ENCODE results near the gene HSPA5. TPM values are rescaled to one million over a fixed set of nuclear protein-coding genes. Genes with fewer than 3 reads are reported as not detected.

HSPA5 gene
- total RNA-seq, 4 donors from 2014 or later: 59.0 to 140 (median 84.9) TPM

DNA sequence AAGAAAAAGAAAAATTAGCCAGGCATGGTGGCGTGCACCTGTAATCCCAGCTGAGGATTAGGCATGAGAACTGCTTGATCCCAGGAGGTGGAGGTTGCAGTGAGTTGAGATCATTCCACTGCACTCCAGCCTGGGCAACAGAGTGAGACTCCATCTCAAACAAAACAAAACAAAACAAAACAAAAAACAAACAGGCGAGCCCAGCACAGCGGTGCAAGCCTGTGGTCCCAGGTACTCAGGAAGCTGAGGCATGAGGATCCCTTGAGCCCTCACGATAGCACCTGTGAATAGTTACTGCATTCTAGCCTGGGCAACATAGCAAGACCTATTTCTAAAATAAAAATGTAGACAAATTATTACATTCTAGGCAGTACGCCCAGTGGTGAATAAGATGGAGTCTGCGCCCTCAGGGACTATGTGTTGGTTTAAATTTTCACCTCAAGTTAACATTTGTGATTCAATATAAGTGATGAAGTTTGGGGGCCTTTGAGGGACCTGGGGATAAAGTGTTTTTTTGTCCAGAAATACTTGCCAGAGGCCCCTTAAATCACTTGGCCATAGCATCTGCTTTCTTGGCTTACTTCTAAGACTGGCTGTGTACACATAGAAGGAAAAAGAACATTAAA lies 17.1 kb upstream of the HSPA5 start:
- Histone ChIP-seq H3K27me3 (no peaks in the 10 kb centered on the region), H3K9me3 (no peaks in the 10 kb centered on the region), H3K36me3 (no peaks in the 10 kb centered on the region), H3K4me3 (no peak overlapping the region), H3K4me1 (peaks cover 0 to 10% (median 8%) of the 10 kb centered on the region in 4 donors), H3K27ac (no peak overlapping the region)
- 79 to 80% methylated on average over 6 of the region's 6 CpGs for WGBS, 2 donors
- DNase-seq (ENCODE audit: low spot score in 2 of 2): no peak
- TF ChIP-seq POLR2A (IDR thresholded peaks at IDR 0.05) (no peak), EP300 (IDR thresholded peaks at IDR 0.05) (no peak)
- TF ChIP-seq, protein P1, sequence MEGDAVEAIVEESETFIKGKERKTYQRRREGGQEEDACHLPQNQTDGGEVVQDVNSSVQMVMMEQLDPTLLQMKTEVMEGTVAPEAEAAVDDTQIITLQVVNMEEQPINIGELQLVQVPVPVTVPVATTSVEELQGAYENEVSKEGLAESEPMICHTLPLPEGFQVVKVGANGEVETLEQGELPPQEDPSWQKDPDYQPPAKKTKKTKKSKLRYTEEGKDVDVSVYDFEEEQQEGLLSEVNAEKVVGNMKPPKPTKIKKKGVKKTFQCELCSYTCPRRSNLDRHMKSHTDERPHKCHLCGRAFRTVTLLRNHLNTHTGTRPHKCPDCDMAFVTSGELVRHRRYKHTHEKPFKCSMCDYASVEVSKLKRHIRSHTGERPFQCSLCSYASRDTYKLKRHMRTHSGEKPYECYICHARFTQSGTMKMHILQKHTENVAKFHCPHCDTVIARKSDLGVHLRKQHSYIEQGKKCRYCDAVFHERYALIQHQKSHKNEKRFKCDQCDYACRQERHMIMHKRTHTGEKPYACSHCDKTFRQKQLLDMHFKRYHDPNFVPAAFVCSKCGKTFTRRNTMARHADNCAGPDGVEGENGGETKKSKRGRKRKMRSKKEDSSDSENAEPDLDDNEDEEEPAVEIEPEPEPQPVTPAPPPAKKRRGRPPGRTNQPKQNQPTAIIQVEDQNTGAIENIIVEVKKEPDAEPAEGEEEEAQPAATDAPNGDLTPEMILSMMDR (IDR thresholded peaks at IDR 0.05): no peak

DNA sequence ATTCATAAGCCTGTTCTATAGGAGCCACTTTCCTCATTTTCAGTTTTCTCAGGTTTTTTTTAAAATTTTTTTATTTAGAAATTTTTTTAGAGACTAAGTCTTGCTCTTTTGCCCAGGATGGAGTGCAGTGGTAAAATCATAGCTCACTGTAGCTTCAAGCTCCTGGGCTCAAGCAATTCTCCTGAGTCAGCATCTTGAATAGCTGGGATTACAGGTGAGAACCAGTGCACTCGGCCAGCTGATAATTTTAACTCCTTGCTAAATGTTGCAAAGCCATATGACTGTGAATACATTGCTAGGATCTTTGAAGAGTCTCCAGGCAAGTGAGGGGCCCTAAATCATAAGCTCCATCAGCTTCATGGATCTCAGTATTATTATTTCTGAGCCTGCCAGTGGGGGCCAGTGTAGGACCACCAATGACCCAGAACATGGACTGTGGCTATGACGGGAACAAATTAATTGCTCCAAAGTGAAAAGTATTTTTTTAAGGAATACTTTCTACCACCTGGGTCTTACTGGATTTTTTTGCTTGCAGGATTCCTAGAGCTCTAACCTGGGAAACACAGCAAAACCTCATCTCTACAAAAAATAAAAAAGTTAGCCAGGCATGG lies 14.7 kb upstream of the HSPA5 start:
- WGBS, 2 donors: 28 to 29% methylated on average over 2 of the region's 2 CpGs
- H3K4me1 ChIP-seq: no peaks in the 10 kb centered on the region
- no peak overlapping the region for H3K4me3 ChIP-seq
- no peaks in the 10 kb centered on the region for H3K27me3 ChIP-seq
- no peaks in the 10 kb centered on the region for H3K36me3 ChIP-seq
- TF ChIP-seq, protein P1 (IDR thresholded peaks at IDR 0.05): peak in 1 of 5 experiments; percentile 21
- TF ChIP-seq POLR2A (IDR thresholded peaks at IDR 0.05): no peak
- no peak overlapping the region for H3K27ac ChIP-seq
- DNase-seq (ENCODE audit: low spot score in 2 of 2): no peak
- H3K9me3 ChIP-seq: no peaks in the 10 kb centered on the region

DNA sequence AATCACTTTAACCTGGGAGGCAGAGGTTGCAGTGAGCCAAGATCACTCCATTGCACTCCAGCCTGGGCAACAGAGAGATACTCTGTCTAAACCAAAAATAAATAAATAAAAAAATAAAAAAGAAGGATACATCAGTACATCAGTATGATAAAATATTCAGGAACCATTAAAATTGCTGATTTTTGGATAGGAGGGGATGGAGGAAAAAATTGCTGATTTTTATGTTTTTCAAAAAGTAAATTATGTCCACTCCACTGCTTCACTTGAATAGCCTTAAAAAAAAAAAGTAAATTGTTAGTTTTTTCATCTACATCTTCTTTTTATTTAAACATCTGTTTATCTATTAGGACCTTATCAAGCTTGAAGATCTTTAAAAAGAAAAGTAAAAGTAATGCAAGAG lies 13.1 kb upstream of the HSPA5 start:
- Histone ChIP-seq H3K27ac (no peak overlapping the region), H3K4me3 (no peak overlapping the region), H3K36me3 (no peaks in the 10 kb centered on the region), H3K9me3 (no peaks in the 10 kb centered on the region), H3K4me1 (no peaks in the 10 kb centered on the region), H3K27me3 (no peaks in the 10 kb centered on the region)
- TF ChIP-seq POLR2A (IDR thresholded peaks at IDR 0.05) (no peak), EP300 (IDR thresholded peaks at IDR 0.05) (no peak)
- TF ChIP-seq, protein P1 (IDR thresholded peaks at IDR 0.05): no peak
- no peak for DNase-seq (ENCODE audit: low spot score in 2 of 2)

DNA sequence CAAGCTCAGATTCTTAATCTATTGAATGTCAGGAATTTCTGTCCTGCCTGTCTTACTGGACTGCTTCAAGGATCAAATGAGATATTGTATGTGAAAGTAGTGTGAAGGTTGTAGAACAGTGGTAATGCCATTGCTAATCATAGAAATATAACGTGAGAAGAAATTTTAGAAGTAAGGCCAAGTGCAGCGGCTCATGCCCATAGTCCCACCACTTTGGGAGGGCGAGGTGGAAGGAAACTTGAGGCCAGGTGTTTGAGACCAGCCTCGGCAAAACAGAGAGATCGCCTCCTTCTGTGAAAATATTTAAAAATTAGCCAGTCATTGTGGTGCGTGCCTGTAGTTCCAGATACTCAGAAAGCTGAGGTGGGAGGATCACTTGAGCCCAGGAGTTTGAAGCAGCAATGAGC lies 5.1 kb upstream of the HSPA5 start:
- no peaks in the 10 kb centered on the region for H3K9me3 ChIP-seq
- H3K4me1 ChIP-seq: peaks cover 0 to 6% (median 3%) of the 10 kb centered on the region in 4 donors
- H3K4me3 ChIP-seq: no peak overlapping the region
- H3K27me3 ChIP-seq: no peaks in the 10 kb centered on the region
- no peak for DNase-seq (ENCODE audit: low spot score in 2 of 2)
- no peak overlapping the region for H3K27ac ChIP-seq
- H3K36me3 ChIP-seq: no peaks in the 10 kb centered on the region
- TF ChIP-seq EP300 (IDR thresholded peaks at IDR 0.05): no peak
- no peak for TF ChIP-seq POLR2A (IDR thresholded peaks at IDR 0.05)
- TF ChIP-seq, protein P1 (IDR thresholded peaks at IDR 0.05): no peak
- WGBS, 2 donors: 82 to 83% methylated on average over 6 of the region's 6 CpGs

DNA sequence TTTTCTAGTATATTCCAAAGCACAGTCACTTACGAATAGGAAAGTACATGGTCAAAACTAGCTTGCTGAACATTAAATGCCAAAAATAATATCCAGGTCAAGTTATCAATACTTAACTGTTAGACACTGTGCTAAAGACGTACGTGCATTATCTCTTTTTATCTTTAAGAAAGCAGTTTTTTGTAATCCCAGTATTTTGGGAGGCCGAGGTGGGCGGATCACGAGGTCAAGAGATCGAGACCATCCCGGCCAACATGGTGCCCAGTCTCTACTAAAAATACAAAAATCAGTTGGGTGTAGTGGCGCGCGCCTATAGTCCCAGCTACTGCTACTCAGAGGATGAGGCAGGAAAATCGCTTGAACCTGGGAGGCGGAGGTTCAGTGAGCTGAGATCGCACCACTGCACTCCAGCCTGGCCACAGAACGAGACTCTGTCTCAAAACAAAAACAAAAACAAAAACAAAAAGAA lies 2.7 kb upstream of the HSPA5 start:
- Histone ChIP-seq H3K36me3 (peaks cover 0 to 8% (median 2%) of the 10 kb centered on the region in 3 donors), H3K4me1 (peaks cover 0 to 21% (median 14%) of the 10 kb centered on the region in 4 donors), H3K9me3 (no peaks in the 10 kb centered on the region), H3K27me3 (no peaks in the 10 kb centered on the region), H3K4me3 (no peak overlapping the region), H3K27ac (no peak overlapping the region)
- TF ChIP-seq POLR2A (IDR thresholded peaks at IDR 0.05): no peak
- no peak for TF ChIP-seq EP300 (IDR thresholded peaks at IDR 0.05)
- TF ChIP-seq, protein P1 (IDR thresholded peaks at IDR 0.05): no peak
- DNase-seq (ENCODE audit: low spot score in 2 of 2): no peak
- 87 to 92% methylated on average over 15 of the region's 15 CpGs for WGBS, 2 donors

Measured in tibial nerve (tissue), 4 donors.